Kidney (tissue), 14 donors: ENCODE measurements around the gene COL25A1. TPM values are rescaled to one million over a fixed set of nuclear protein-coding genes. Genes with fewer than 3 reads are reported as not detected.

Experiments
- DNase-seq, 5 donors: peaks; one replicate each; pipeline ENCODE4 v3.0.0-alpha.2; 2013 to 2020
- FAIRE-seq: peaks from 2 replicates; lab custom pipeline; 2012; peaks lifted over from hg19 to GRCh38; lab: Jason Lieb, UNC
- H3K27ac ChIP-seq, 2 donors: one replicate each; pipeline ENCODE4 v1.7.0; 2013; ENCODE audit warnings: low read depth in 2 of 2, low read length in 2 of 2, inconsistent platforms in 1 of 2
- H3K27me3 ChIP-seq: one replicate; pipeline ENCODE4 v1.7.1; 2013; ENCODE audit warnings: low read length, inconsistent platforms; ENCODE audit not compliant: control insufficient read depth, insufficient read depth
- H3K36me3 ChIP-seq, 3 donors: one replicate each; pipeline versions ENCODE4 v1.7.0 to v1.7.1; 2013; ENCODE audit warnings: low read length in 3 of 3, control low read depth in 1 of 3, inconsistent platforms in 1 of 3; ENCODE audit not compliant: insufficient read depth in 3 of 3, control insufficient read depth in 2 of 3
- H3K4me1 ChIP-seq, 3 donors: one replicate each; pipeline versions ENCODE4 v1.7.0 to v1.7.1; 2013; ENCODE audit warnings: low read length in 3 of 3, inconsistent platforms in 1 of 3, low read depth in 1 of 3; ENCODE audit not compliant: control insufficient read depth in 2 of 3, insufficient read depth in 2 of 3
- H3K4me3 ChIP-seq, 3 donors: one replicate each; pipeline versions ENCODE4 v1.7.0 to v1.8.1; 2013; ENCODE audit warnings: low read length in 3 of 3, control low read depth in 1 of 3, inconsistent platforms in 1 of 3
- H3K9ac ChIP-seq, 3 donors: one replicate each; pipeline versions ENCODE4 v1.7.0 to v1.7.1; 2013; ENCODE audit warnings: low read length in 3 of 3, control low read depth in 1 of 3, inconsistent platforms in 1 of 3
- H3K9me3 ChIP-seq, 3 donors: one replicate each; pipeline versions ENCODE4 v1.7.0 to v1.7.1; 2013; ENCODE audit warnings: low read length in 3 of 3, control low read depth in 1 of 3, inconsistent platforms in 1 of 3; ENCODE audit not compliant: control insufficient read depth in 2 of 3, insufficient read depth in 1 of 3
- intact Hi-C: fragments of 100-400 bp; cut with DNase I; formaldehyde crosslinking; loops from one replicate; pipeline ENCODE4 v1.11.1; 2022
- polyA plus RNA-seq: library from polyadenylated mRNA; stranded (reverse); fragments of 350-450 nt; fragmentation: Illumina TruSeq; extraction: RNeasy Lipid Tissue Mini Kit (QIAGEN cat#74804); gene quantifications from one replicate; pipeline ENCODE4 v1.2.3, GENCODE V29; 2014; ENCODE audit warnings: low read depth, low replicate concordance; ENCODE audit not compliant: insufficient read depth
- total RNA-seq: library from RNA; stranded (reverse); fragmentation: NEBNext Ultra II Directional; extraction: Animal tissue kit (Norgen Biotek cat#: 25700); gene quantifications from one replicate; pipeline ENCODE4 v1.2.1, GENCODE V29; 2021
- TF ChIP-seq, protein P1 (sequence below): IDR thresholded peaks from 3 replicates; pipeline ENCODE4 v1.5.1; 2012; ENCODE audit warnings: mild to moderate bottlenecking, moderate library complexity, borderline replicate concordance; ENCODE audit not compliant: insufficient read depth; ENCODE audit errors: extremely low read depth
- donor health status: control.
- donor health status: control.
- donor health status: control.
- donor health status: control.
- donor health status: control.
- donor health status: DM: yes; HTN: yes; CAD: no.
- donor health status: Normal renal cell carcinoma (clear cell type).

Gene COL25A1
- total and polyA plus RNA-seq, 2 donors from 2014 or later = 0.52 to 2.3 TPM

DNA sequence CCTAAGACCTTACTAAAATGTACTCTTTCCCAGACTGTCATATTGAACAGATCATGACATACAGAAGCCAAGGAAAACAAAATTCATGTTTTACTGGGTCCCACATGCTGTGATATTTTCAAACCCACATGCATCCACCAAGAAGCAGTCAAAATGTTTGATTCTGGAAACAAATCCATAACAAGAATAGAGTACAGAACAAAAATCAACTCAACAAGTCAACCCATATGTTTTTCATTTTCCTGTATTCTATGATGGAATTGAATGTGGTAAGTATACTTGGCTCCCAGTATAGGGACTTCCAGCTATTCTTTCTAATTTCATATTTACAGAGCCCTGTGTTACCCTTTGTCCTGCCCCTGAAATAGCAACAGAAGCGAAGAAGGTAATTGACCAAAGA is 106.8 kb downstream of the COL25A1 start:
- Histone ChIP-seq H3K36me3 (no peaks in the 10 kb centered on the region), H3K9ac (no peak overlapping the region), H3K27me3 (no peaks in the 10 kb centered on the region), H3K4me3 (no peak overlapping the region), H3K27ac (no peak overlapping the region), H3K4me1 (no peaks in the 10 kb centered on the region), H3K9me3 (no peaks in the 10 kb centered on the region)
- DNase-seq (no peak), FAIRE-seq (no peak)
- intact Hi-C loops = no loop called here
- TF ChIP-seq, protein P1, sequence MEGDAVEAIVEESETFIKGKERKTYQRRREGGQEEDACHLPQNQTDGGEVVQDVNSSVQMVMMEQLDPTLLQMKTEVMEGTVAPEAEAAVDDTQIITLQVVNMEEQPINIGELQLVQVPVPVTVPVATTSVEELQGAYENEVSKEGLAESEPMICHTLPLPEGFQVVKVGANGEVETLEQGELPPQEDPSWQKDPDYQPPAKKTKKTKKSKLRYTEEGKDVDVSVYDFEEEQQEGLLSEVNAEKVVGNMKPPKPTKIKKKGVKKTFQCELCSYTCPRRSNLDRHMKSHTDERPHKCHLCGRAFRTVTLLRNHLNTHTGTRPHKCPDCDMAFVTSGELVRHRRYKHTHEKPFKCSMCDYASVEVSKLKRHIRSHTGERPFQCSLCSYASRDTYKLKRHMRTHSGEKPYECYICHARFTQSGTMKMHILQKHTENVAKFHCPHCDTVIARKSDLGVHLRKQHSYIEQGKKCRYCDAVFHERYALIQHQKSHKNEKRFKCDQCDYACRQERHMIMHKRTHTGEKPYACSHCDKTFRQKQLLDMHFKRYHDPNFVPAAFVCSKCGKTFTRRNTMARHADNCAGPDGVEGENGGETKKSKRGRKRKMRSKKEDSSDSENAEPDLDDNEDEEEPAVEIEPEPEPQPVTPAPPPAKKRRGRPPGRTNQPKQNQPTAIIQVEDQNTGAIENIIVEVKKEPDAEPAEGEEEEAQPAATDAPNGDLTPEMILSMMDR = no peak

DNA sequence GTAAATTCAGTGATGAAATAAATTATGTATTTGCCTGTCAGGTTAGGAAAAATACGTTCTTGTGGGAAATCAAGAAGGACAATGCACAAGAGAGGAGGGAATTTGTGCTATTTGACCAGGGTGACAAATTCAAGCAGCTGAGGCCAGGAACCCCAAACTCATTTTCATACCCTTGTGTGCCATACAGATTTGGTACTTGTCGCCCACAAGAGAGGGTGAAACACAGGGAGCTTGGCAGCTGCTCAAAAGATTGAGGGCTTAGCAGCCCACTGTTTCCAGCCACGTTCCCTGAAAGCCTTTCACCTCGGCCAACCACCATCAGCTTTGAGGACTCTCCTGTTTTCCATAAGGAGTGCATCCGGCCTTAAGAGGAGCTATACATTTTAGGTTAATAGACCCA is 111.2 kb downstream of the COL25A1 start:
- FAIRE-seq = no peak
- H3K9me3 ChIP-seq = no peaks in the 10 kb centered on the region
- intact Hi-C loops = no loop called here
- no peaks in the 10 kb centered on the region for H3K36me3 ChIP-seq
- no peaks in the 10 kb centered on the region for H3K4me1 ChIP-seq
- TF ChIP-seq, protein P1 = no peak
- H3K27ac ChIP-seq = no peak overlapping the region
- no peaks in the 10 kb centered on the region for H3K27me3 ChIP-seq
- H3K4me3 ChIP-seq = no peak overlapping the region
- no peak for DNase-seq
- no peak overlapping the region for H3K9ac ChIP-seq

- TF ChIP-seq, protein P1 = no peak
- H3K27me3 ChIP-seq = no peaks in the 10 kb centered on the region
- H3K9me3 ChIP-seq = no peaks in the 10 kb centered on the region
- no peaks in the 10 kb centered on the region for H3K36me3 ChIP-seq
- H3K27ac ChIP-seq = no peak overlapping the region
- intact Hi-C loops = no loop called here
- DNase-seq (no peak), FAIRE-seq (no peak)
- no peaks in the 10 kb centered on the region for H3K4me1 ChIP-seq
- H3K9ac ChIP-seq = no peak overlapping the region
- H3K4me3 ChIP-seq = no peak overlapping the region
Measured at GRCh38 chr4:109186458-109186945, 116.0 kb downstream of the COL25A1 start.

DNA sequence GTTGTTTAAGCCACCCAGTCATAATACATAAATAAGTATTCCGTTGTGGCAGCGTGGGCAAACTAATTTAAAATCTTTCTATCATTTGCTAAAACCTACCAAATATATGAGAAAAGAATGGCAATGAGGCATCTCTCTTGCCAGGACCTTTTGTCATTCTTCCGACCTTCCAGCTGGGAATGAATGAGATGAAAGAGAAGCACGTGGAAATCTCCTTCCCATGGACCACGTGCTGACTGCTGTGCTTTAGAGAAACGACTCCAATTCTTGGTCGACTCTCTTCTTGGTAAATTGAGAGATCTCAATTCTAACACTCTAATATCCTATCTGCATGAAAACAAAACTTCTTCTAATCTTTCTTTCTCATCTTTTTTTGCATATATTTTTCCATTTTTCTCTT is 116.5 kb downstream of the COL25A1 start:
- no peak overlapping the region for H3K9ac ChIP-seq
- no peak overlapping the region for H3K27ac ChIP-seq
- intact Hi-C loops = no loop called here
- DNase-seq (no peak), FAIRE-seq (no peak)
- no peaks in the 10 kb centered on the region for H3K36me3 ChIP-seq
- TF ChIP-seq, protein P1 = no peak
- no peaks in the 10 kb centered on the region for H3K4me1 ChIP-seq
- H3K4me3 ChIP-seq = no peak overlapping the region
- H3K27me3 ChIP-seq = no peaks in the 10 kb centered on the region
- H3K9me3 ChIP-seq = no peaks in the 10 kb centered on the region
